GM18873 (cell line): ENCODE measurements around the gene NFKBIZ.
"Not testable (repeated sequence)": the region's sequence is repeated elsewhere in the genome, so short reads cannot be mapped to it uniquely, and the experiment has no call there.

Experiments used
- ATAC-seq: cut with Tn5 transposase; IDR thresholded peaks from one replicate; pipeline ENCODE4 v1.9.1; 2021; ENCODE audit warnings: mild to moderate bottlenecking, moderate library complexity, moderate number of reproducible peaks; ENCODE audit not compliant: unreplicated experiment, low FRiP score

The NFKBIZ gene

GRCh38 chr3:101868534-101869464, 19.5 kb downstream of the NFKBIZ start:
- ATAC-seq = no peak

- ATAC-seq = no peak
Measured at GRCh38 chr3:101870138-101870537, 20.8 kb downstream of the NFKBIZ start.

- ATAC-seq = no peak
Measured at GRCh38 chr3:101873619-101874018, 24.3 kb downstream of the NFKBIZ start.

- no peak for ATAC-seq
Measured at GRCh38 chr3:101876142-101876541, 26.8 kb downstream of the NFKBIZ start.

GRCh38 chr3:101878589-101878988, 29.3 kb downstream of the NFKBIZ start:
- ATAC-seq = no peak

- ATAC-seq = no peak
Measured at GRCh38 chr3:101879102-101879501, 29.8 kb downstream of the NFKBIZ start.

GRCh38 chr3:101879623-101880284, 30.4 kb downstream of the NFKBIZ start:
- no peak for ATAC-seq

- ATAC-seq = no peak
Measured at GRCh38 chr3:101884776-101885175, 35.5 kb downstream of the NFKBIZ start.

GRCh38 chr3:101885584-101885983, 36.3 kb downstream of the NFKBIZ start:
- ATAC-seq = not testable (repeated sequence)

- ATAC-seq = no peak
Measured at GRCh38 chr3:101886626-101887025, 37.3 kb downstream of the NFKBIZ start.

- no peak for ATAC-seq
Measured at GRCh38 chr3:101888653-101889052, 39.3 kb downstream of the NFKBIZ start.

GRCh38 chr3:101890716-101891115, 41.4 kb downstream of the NFKBIZ start:
- ATAC-seq = peak; percentile 66

- ATAC-seq = no peak
Measured at GRCh38 chr3:101892648-101893047, 43.3 kb downstream of the NFKBIZ start.

- no peak for ATAC-seq
Measured at GRCh38 chr3:101896083-101896757, 46.9 kb downstream of the NFKBIZ start.

GRCh38 chr3:101897013-101897412, 47.7 kb downstream of the NFKBIZ start:
- ATAC-seq = no peak

- ATAC-seq = no peak
Measured at GRCh38 chr3:101898039-101898438, 48.7 kb downstream of the NFKBIZ start.

GRCh38 chr3:101898752-101899169, 49.4 kb downstream of the NFKBIZ start:
- peak; percentile 77 for ATAC-seq

- ATAC-seq = no peak
Measured at GRCh38 chr3:101900316-101900715, 51.0 kb downstream of the NFKBIZ start.

- ATAC-seq = no peak
Measured at GRCh38 chr3:101900736-101901135, 51.4 kb downstream of the NFKBIZ start.

- peak; percentile 57 for ATAC-seq
Measured at GRCh38 chr3:101902041-101902440, 52.7 kb downstream of the NFKBIZ start.

- ATAC-seq = no peak
Measured at GRCh38 chr3:101903451-101903871, 54.1 kb downstream of the NFKBIZ start.
